SK-N-SH (cell line): ENCODE data around the gene UFSP2. TPM values are rescaled to one million over a fixed set of nuclear protein-coding genes. Genes with fewer than 3 reads are reported as not detected.

Experiments used
- CTCF ChIA-PET: fragments of 300-600, 350-600 bp; formaldehyde crosslinking; extraction: SDS; loops from one replicate; lab custom pipeline; 2021; lab: Yijun Ruan, JAX
- POLR2A ChIA-PET: fragments of 350-600 bp; sonication (Branson Sonifier 250); formaldehyde crosslinking; extraction: SDS; loops from one replicate; lab custom pipeline; 2020; ENCODE audit warnings: antibody characterized with exemption, inconsistent platforms; lab: Yijun Ruan, JAX
- DNase-seq: peaks from one replicate; pipeline ENCODE4 v3.0.0; 2012
- H2AFZ ChIP-seq: fragments of 200-600 bp; sonication (generic); 2 replicates; pipeline ENCODE4 v1.8.1; 2016; ENCODE audit warnings: antibody characterized with exemption, mild to moderate bottlenecking, low read depth
- H3F3A ChIP-seq: fragments of 200-600 bp; sonication (generic); replicated peaks from 2 replicates; pipeline ENCODE3; 2016; ENCODE audit warnings: antibody characterized with exemption, mild to moderate bottlenecking; ENCODE audit not compliant: insufficient read depth
- H3K27ac ChIP-seq, 2 experiments: fragments of 200-500 bp in 1 of 2; fragments of 200-600 bp in 1 of 2; sonication (Bioruptor generic) in 1 of 2; sonication (generic), shearing (Covaris generic) in 1 of 2; 2 replicates each; pipeline versions ENCODE4 v1.5.1 to v1.6.1; 2014 to 2016; ENCODE audit warnings: low read depth in 2 of 2, inconsistent platforms in 1 of 2, low read length in 1 of 2, mild to moderate bottlenecking in 1 of 2, mixed read lengths in 1 of 2
- H3K27me3 ChIP-seq: fragments of 200-600 bp; sonication (generic), shearing (Covaris generic); 2 replicates; pipeline ENCODE4 v1.6.1; 2016; ENCODE audit warnings: mixed run types; ENCODE audit not compliant: insufficient read depth
- H3K36me3 ChIP-seq, 2 experiments: fragments of 200-500 bp in 1 of 2; fragments of 200-600 bp in 1 of 2; sonication (Bioruptor generic) in 1 of 2; sonication (generic) in 1 of 2; replicated peaks in 1 of 2; 2 replicates each; pipeline versions ENCODE3 to v1.5.1; 2014 to 2016; ENCODE audit warnings: low read length in 1 of 2, mild to moderate bottlenecking in 1 of 2; ENCODE audit not compliant: insufficient read depth in 2 of 2, control insufficient read depth in 1 of 2
- H3K4me1 ChIP-seq, 2 experiments: fragments of 200-500 bp in 1 of 2; fragments of 200-600 bp in 1 of 2; sonication (Bioruptor generic) in 1 of 2; sonication (generic), shearing (Covaris generic) in 1 of 2; 2 replicates each; pipeline versions ENCODE4 v1.5.1 to v1.6.1; 2014 to 2016; ENCODE audit warnings: low read depth in 1 of 2, low read length in 1 of 2, mixed run types in 1 of 2; ENCODE audit not compliant: insufficient read depth in 2 of 2, control insufficient read depth in 1 of 2
- H3K4me2 ChIP-seq: fragments of 200-600 bp; sonication (generic), shearing (Covaris generic); 2 replicates; pipeline ENCODE4 v1.6.1; 2017; ENCODE audit warnings: mixed run types
- H3K4me3 ChIP-seq, 2 experiments: fragments of 200-500 bp in 1 of 2; fragments of 200-600 bp in 1 of 2; sonication (Bioruptor generic) in 1 of 2; sonication (generic), shearing (Covaris generic) in 1 of 2; 2 replicates each; pipeline versions ENCODE4 v1.5.1 to v1.8.1; 2014 to 2016; ENCODE audit warnings: low read depth in 2 of 2, inconsistent platforms in 1 of 2, low read length in 1 of 2, mild to moderate bottlenecking in 1 of 2, mixed read lengths in 1 of 2, moderate library complexity in 1 of 2
- H3K79me2 ChIP-seq: fragments of 200-600 bp; sonication (generic); 2 replicates; pipeline ENCODE4 v1.8.1; 2017; ENCODE audit warnings: mild to moderate bottlenecking; ENCODE audit not compliant: insufficient read depth
- H3K9ac ChIP-seq: fragments of 200-600 bp; sonication (generic); 2 replicates; pipeline ENCODE4 v1.6.1; 2017; ENCODE audit warnings: mixed run types
- H3K9me2 ChIP-seq: fragments of 200-600 bp; sonication (generic); 2 replicates; pipeline ENCODE4 v1.6.1; 2017; ENCODE audit warnings: mixed run types
- H3K9me3 ChIP-seq: fragments of 200-600 bp; sonication (generic); 2 replicates; pipeline ENCODE4 v1.6.1; 2017; ENCODE audit warnings: mixed run types, mild to moderate bottlenecking, moderate library complexity
- H4K20me1 ChIP-seq: fragments of 200-600 bp; sonication (generic); 2 replicates; pipeline ENCODE4 v1.6.1; 2017; ENCODE audit warnings: mild to moderate bottlenecking, mixed run types; ENCODE audit not compliant: insufficient read depth
- FOXM1 ChIP-seq: IDR thresholded peaks from 2 replicates; pipeline ENCODE4 v1.4.0; 2012; ENCODE audit warnings: low read depth, mild to moderate bottlenecking
- GABPA ChIP-seq: IDR thresholded peaks from 2 replicates; pipeline ENCODE4 v1.4.0; 2012; ENCODE audit warnings: low read depth, mild to moderate bottlenecking
- JUND ChIP-seq: IDR thresholded peaks from 2 replicates; pipeline ENCODE4 v1.4.0; 2012
- MEF2A ChIP-seq: IDR thresholded peaks from 2 replicates; pipeline ENCODE4 v1.4.0; 2012; ENCODE audit warnings: low read depth, borderline replicate concordance
- MXI1 ChIP-seq: IDR thresholded peaks from 2 replicates; pipeline ENCODE4 v1.6.1; 2012; ENCODE audit warnings: mild to moderate bottlenecking, low read depth, low read length, improper control_type of control experiment
- NFIC ChIP-seq: IDR thresholded peaks from 2 replicates; pipeline ENCODE4 v1.4.0; 2012; ENCODE audit warnings: borderline replicate concordance
- NRF1 ChIP-seq: IDR thresholded peaks from 2 replicates; pipeline ENCODE4 v1.6.1; 2012; ENCODE audit warnings: low read depth, mild to moderate bottlenecking, low read length
- POLR2AphosphoS5 ChIP-seq: IDR thresholded peaks from 2 replicates; pipeline ENCODE4 v1.6.1; 2012; ENCODE audit warnings: low read depth, low read length
- RAD21 ChIP-seq: IDR thresholded peaks from 2 replicates; pipeline ENCODE4 v1.6.1; 2012; ENCODE audit warnings: mild to moderate bottlenecking, low read length
- SIN3A ChIP-seq: IDR thresholded peaks from 2 replicates; pipeline ENCODE4 v1.6.1; 2012; ENCODE audit warnings: low read depth, mild to moderate bottlenecking, low read length, moderate library complexity, borderline replicate concordance
- SMC3 ChIP-seq: IDR thresholded peaks from 2 replicates; pipeline ENCODE4 v1.6.1; 2012; ENCODE audit warnings: low read depth, low read length, improper control_type of control experiment
- TCF12 ChIP-seq: IDR thresholded peaks from 2 replicates; pipeline ENCODE4 v1.4.0; 2012
- WGBS: methylation state at CpG from one replicate; pipeline ENCODE4 v1.1.6; 2017; ENCODE audit warnings: low lambda C conversion rate; 5-methylcytosine and 5-hydroxymethylcytosine counted together
- polyA plus RNA-seq, 3 experiments: library from polyadenylated mRNA; depleted of rRNA; stranded (reverse); fragments of >200 nt; gene quantifications; 2 replicates each; pipeline ENCODE4 v1.2.3, GENCODE V29; 2012
- TF ChIP-seq, protein P1 (sequence below): IDR thresholded peaks from 2 replicates; pipeline ENCODE4 v1.6.1; 2012; ENCODE audit warnings: mild to moderate bottlenecking, low read depth, low read length, moderate library complexity
- TF ChIP-seq, protein P2 (sequence below): IDR thresholded peaks from 2 replicates; pipeline ENCODE4 v1.4.0; 2012; ENCODE audit warnings: low read depth
- TF ChIP-seq, protein P3 (sequence below): IDR thresholded peaks from 2 replicates; pipeline ENCODE4 v1.4.0; 2012; ENCODE audit warnings: low read depth, borderline replicate concordance

The UFSP2 gene
- polyA plus RNA-seq, 1 of the 3 experiments (the other 2 are of a cell fraction): 15.5 TPM

DNA sequence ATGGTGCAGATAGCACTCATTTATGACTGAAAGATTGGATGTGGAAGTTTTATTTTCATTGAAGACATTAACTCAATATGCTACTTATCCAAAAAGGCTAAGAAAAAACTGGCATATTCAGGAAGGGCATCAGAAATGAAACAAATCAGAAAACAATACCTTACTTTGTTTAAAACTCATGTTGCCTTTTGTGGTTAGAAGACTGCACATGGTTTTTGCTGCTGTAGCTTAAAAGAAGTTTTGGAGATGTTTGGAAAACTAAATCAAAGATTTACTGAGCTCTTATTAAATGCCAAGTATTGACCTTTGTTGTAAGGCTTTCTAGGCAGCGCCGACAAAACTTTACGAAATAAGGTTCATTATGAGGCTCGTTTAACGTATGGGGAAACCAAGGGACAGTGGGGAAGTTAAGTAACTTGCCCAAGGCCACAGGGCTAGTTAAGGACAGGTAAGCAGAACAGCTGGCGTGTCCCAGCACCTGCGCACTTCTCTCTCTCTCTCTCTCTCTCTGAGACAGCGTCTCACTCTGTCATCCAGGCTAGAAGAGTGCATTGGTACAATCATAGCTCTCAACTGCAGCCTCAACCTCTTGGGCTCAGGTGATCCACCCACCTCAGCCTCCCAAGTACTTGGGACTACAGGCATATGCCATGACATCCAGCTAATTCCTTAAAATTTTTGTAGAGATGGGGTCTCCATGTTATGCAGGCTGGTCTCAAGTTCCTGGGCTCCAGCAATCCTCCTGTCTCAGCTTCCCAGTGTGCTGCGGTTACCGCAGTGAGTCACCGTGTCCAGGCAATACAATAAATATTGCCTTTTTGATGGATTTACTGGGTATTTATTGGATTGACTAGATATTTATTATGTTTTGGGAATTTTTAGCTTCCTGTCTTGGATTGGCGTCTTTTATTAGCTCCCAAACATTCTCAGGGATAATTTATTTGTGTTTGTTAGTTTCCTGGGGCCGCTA lies 46.2 kb downstream of the UFSP2 start:
- Histone ChIP-seq H2AFZ (no peak overlapping the region), H3F3A (no peaks in the 10 kb centered on the region), H3K9ac (no peak overlapping the region), H3K4me3 (no peak overlapping the region), H3K36me3 (peaks cover 9 to 30% of the 10 kb centered on the region in 2 experiments), H3K27ac (no peak overlapping the region), H3K9me3 (no peaks in the 10 kb centered on the region), H4K20me1 (no peaks in the 10 kb centered on the region), H3K27me3 (no peaks in the 10 kb centered on the region), H3K79me2 (no peaks in the 10 kb centered on the region), H3K4me1 (no peaks in the 10 kb centered on the region), H3K9me2 (no peaks in the 10 kb centered on the region), H3K4me2 (no peak overlapping the region)
- TF ChIP-seq RAD21: no peak
- no peak for DNase-seq
- ChIA-PET CTCF (interaction anchor here (1.3 kb wide), 1 partner anchor 10 kb away, joined by 4 read pairs; no protein-coding TSS in a partner anchor), POLR2A (interaction anchor here (1.2 kb wide), 1 partner anchor 17 kb away, joined by 5 read pairs; the partner anchor contains the start of gene ANKRD37)
- 95% methylated on average over 13 of the region's 13 CpGs for WGBS

DNA sequence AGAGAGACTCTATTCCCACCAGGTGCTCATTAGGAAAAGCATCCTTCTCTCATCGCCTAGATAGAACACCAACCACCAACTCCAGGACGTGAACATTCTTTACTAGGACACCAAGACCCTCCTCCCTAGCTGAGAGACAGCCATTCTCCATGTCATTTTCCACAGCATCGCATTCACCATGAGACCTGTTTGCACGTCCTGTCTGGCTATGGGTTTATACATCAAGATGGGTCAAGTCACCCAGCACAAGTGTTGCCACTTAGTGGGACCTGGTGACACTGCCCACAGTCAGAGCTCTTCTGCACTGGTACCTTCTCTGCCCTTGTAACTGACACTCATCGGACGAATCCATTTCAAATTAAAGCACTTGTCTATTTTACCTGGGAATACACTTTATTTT lies 47.5 kb downstream of the UFSP2 start:
- H3K27me3 ChIP-seq: no peaks in the 10 kb centered on the region
- no peak for DNase-seq
- no peak overlapping the region for H3K4me2 ChIP-seq
- 96% methylated on average over 6 of the region's 6 CpGs for WGBS
- H3K27ac ChIP-seq: no peak overlapping the region
- H3K4me3 ChIP-seq: no peak overlapping the region
- no peak overlapping the region for H2AFZ ChIP-seq
- no peaks in the 10 kb centered on the region for H3K79me2 ChIP-seq
- POLR2A ChIA-PET: no interaction called here
- no peaks in the 10 kb centered on the region for H3K9me3 ChIP-seq
- no peaks in the 10 kb centered on the region for H4K20me1 ChIP-seq
- H3F3A ChIP-seq: no peaks in the 10 kb centered on the region
- H3K36me3 ChIP-seq: peaks cover 9 to 33% of the 10 kb centered on the region in 2 experiments
- no peak overlapping the region for H3K9ac ChIP-seq
- no peaks in the 10 kb centered on the region for H3K9me2 ChIP-seq
- CTCF ChIA-PET: no interaction called here
- peaks cover 0 to under 1% of the 10 kb centered on the region in 2 experiments; a peak in 1 of 4 replicates for H3K4me1 ChIP-seq
- TF ChIP-seq, protein P1, sequence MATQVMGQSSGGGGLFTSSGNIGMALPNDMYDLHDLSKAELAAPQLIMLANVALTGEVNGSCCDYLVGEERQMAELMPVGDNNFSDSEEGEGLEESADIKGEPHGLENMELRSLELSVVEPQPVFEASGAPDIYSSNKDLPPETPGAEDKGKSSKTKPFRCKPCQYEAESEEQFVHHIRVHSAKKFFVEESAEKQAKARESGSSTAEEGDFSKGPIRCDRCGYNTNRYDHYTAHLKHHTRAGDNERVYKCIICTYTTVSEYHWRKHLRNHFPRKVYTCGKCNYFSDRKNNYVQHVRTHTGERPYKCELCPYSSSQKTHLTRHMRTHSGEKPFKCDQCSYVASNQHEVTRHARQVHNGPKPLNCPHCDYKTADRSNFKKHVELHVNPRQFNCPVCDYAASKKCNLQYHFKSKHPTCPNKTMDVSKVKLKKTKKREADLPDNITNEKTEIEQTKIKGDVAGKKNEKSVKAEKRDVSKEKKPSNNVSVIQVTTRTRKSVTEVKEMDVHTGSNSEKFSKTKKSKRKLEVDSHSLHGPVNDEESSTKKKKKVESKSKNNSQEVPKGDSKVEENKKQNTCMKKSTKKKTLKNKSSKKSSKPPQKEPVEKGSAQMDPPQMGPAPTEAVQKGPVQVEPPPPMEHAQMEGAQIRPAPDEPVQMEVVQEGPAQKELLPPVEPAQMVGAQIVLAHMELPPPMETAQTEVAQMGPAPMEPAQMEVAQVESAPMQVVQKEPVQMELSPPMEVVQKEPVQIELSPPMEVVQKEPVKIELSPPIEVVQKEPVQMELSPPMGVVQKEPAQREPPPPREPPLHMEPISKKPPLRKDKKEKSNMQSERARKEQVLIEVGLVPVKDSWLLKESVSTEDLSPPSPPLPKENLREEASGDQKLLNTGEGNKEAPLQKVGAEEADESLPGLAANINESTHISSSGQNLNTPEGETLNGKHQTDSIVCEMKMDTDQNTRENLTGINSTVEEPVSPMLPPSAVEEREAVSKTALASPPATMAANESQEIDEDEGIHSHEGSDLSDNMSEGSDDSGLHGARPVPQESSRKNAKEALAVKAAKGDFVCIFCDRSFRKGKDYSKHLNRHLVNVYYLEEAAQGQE: no peak
- TF ChIP-seq MEF2A (no peak), SIN3A (no peak), JUND (no peak), NRF1 (no peak), POLR2AphosphoS5 (no peak), SMC3 (no peak), GABPA (no peak), MXI1 (no peak), FOXM1 (no peak), TCF12 (no peak), NFIC (no peak)
- TF ChIP-seq, protein P2, sequence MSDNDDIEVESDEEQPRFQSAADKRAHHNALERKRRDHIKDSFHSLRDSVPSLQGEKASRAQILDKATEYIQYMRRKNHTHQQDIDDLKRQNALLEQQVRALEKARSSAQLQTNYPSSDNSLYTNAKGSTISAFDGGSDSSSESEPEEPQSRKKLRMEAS: no peak
- TF ChIP-seq, protein P3, sequence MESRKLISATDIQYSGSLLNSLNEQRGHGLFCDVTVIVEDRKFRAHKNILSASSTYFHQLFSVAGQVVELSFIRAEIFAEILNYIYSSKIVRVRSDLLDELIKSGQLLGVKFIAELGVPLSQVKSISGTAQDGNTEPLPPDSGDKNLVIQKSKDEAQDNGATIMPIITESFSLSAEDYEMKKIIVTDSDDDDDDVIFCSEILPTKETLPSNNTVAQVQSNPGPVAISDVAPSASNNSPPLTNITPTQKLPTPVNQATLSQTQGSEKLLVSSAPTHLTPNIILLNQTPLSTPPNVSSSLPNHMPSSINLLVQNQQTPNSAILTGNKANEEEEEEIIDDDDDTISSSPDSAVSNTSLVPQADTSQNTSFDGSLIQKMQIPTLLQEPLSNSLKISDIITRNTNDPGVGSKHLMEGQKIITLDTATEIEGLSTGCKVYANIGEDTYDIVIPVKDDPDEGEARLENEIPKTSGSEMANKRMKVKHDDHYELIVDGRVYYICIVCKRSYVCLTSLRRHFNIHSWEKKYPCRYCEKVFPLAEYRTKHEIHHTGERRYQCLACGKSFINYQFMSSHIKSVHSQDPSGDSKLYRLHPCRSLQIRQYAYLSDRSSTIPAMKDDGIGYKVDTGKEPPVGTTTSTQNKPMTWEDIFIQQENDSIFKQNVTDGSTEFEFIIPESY: no peak
